Heart left ventricle (tissue), 13 donors: ENCODE measurements around the gene HDAC4.

Experiments used
- CTCF ChIP-seq, 12 donors: fragments of 200-600 bp; sonication (generic) in 4 of 12; IDR thresholded peaks; one replicate each; pipeline versions ENCODE4 v1.5.0 to v1.8.0; 2018 to 2022; ENCODE audit warnings: antibody characterized with exemption in 12 of 12, mild to moderate bottlenecking in 5 of 12
- POLR2A ChIP-seq, 2 donors: fragments of 450-650 bp; IDR thresholded peaks; one replicate each; pipeline ENCODE4 v1.6.1; 2017; ENCODE audit warnings: antibody characterized with exemption in 2 of 2, mild to moderate bottlenecking in 2 of 2, moderate library complexity in 2 of 2
- donor health status: ischemic (EF 13 %, LVEDD 7.1; RV severe dilation, severe dysfunction).
- donor health status: DM: no; HTN: yes; CAD: no.
- donor health status: DM: no; HTN: no; CAD: no.
- donor health status: ischemic (EF 25% LVEDD 6.9; RV normal size, moderate dysfunction).
- donor health status: ischemic (EF 25% LVEDD 5.7; RV mildly dilated, moderate dysfunction).
- donor health status: ischemic (EF 35%, LVEDD 5.7; RV mildly dilated, moderate dysfunction).
- donor health status: nonischemic (EF 11% LVEDD 7.7; RV severe dilation, severe dysfunction).
- donor health status: DM: yes; HTN: yes; CAD: no.
- donor health status: PGD.
- donor health status: ischemic (EF 29% LVEDD 5.4; RV normal size, mild dysfunction).
- donor health status: nonischemic (EF 23%, LVEDD 6.1; RV moderate dilation, normal function).

DNA sequence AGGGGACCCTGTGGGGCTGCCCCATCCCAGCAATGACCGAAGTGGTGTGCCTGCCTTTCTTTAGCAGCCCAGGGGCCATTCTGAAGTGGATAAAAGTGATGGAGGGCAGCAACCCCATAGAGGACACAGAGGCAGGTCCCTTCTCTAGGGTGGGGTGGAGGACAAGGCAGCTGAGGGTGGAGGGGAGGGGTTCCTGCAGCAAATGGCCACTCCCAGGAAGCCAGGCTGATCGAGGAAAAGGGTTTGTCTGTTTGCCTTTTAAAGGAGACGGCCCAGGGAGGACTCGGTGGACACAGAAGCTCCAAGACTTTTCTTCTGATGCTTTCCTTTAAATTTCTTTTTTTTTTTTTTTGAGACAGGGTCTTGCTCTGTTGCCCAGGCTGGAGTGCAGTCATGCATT is 280.2 kb downstream of the HDAC4 start:
- TF ChIP-seq CTCF (IDR thresholded peaks at IDR 0.05) = no peak
- peak in 1 of 2 donors; percentile 12 for TF ChIP-seq POLR2A (IDR thresholded peaks at IDR 0.05)
